Spleen (tissue), 11 donors: ENCODE measurements around the gene KIF21B. TPM values are rescaled to one million over a fixed set of nuclear protein-coding genes. Genes with fewer than 3 reads are reported as not detected.
A peak's percentile ranks its signal among the peaks of the same experiment; 100 is the strongest.

Experiments used
- DNase-seq: peaks from one replicate; pipeline ENCODE4 v3.0.0-alpha.2; 2020
- H3K27ac ChIP-seq, 8 donors: fragments of 200-600 bp; sonication (generic) in 7 of 8; 1 replicate in 4 of 8; 2 replicates in 4 of 8; pipeline versions ENCODE4 v1.5.0 to v1.8.0; 2016 to 2021; ENCODE audit warnings: inconsistent platforms in 4 of 8, mild to moderate bottlenecking in 4 of 8, moderate library complexity in 1 of 8
- H3K27me3 ChIP-seq, 7 donors: fragments of 200-600 bp; sonication (generic) in 6 of 7; replicated peaks in 1 of 7; 1 replicate in 4 of 7; 2 replicates in 3 of 7; pipeline versions ENCODE4 v1.5.0 to v1.8.0; 2016 to 2021; ENCODE audit warnings: inconsistent platforms in 3 of 7, mild to moderate bottlenecking in 1 of 7
- H3K36me3 ChIP-seq, 6 donors: fragments of 200-600 bp; sonication (generic) in 5 of 6; 1 replicate in 4 of 6; 2 replicates in 2 of 6; pipeline versions ENCODE4 v1.5.0 to v1.8.0; 2016 to 2021; ENCODE audit warnings: inconsistent platforms in 2 of 6
- H3K4me1 ChIP-seq, 6 donors: fragments of 200-600 bp; sonication (generic) in 5 of 6; 1 replicate in 3 of 6; 2 replicates in 3 of 6; pipeline versions ENCODE4 v1.5.0 to v1.8.0; 2016 to 2021; ENCODE audit warnings: inconsistent platforms in 3 of 6
- H3K4me3 ChIP-seq, 8 donors: fragments of 200-600 bp; sonication (generic) in 7 of 8; 1 replicate in 4 of 8; 2 replicates in 4 of 8; pipeline versions ENCODE4 v1.5.0 to v1.8.0; 2016 to 2021; ENCODE audit warnings: inconsistent platforms in 4 of 8, mild to moderate bottlenecking in 4 of 8, moderate library complexity in 2 of 8
- H3K9me3 ChIP-seq, 8 donors: fragments of 200-600 bp; sonication (generic) in 7 of 8; 1 replicate in 4 of 8; 2 replicates in 4 of 8; pipeline versions ENCODE4 v1.5.0 to v1.8.0; 2016 to 2021; ENCODE audit warnings: inconsistent platforms in 4 of 8
- CTCF ChIP-seq, 11 experiments: fragments of 200-600 bp in 7 of 11; fragments of 450-650 bp in 4 of 11; sonication (generic) in 4 of 11; IDR thresholded peaks in 8 of 11; conservative IDR thresholded peaks in 3 of 11; 1 replicate in 7 of 11; 2 replicates in 4 of 11; pipeline versions ENCODE4 v1.4.0 to v1.8.0; 2016 to 2021; ENCODE audit warnings: antibody characterized with exemption in 11 of 11, inconsistent platforms in 4 of 11, mild to moderate bottlenecking in 1 of 11
- POLR2A ChIP-seq, 3 donors: fragments of 450-650 bp; IDR thresholded peaks; one replicate each; pipeline ENCODE4 v1.5.1; 2017; ENCODE audit warnings: antibody characterized with exemption in 3 of 3, mild to moderate bottlenecking in 1 of 3
- POLR2AphosphoS5 ChIP-seq, 3 donors: sonication (generic); formaldehyde crosslinking; IDR thresholded peaks; one replicate each; pipeline ENCODE4 v1.5.1; 2017; ENCODE audit warnings: antibody characterized with exemption in 3 of 3
- WGBS, 5 donors: extraction: QIAGEN DNeasy Blood & Tissue Kit in 3 of 5; methylation state at CpG; one replicate each; pipeline versions ENCODE4 v1.1.5 to v1.1.7; 2013 to 2018; 5-methylcytosine and 5-hydroxymethylcytosine counted together
- intact Hi-C: fragments of 100-400 bp; cut with DNase I; formaldehyde crosslinking; loops from one replicate; pipeline ENCODE4 v1.15.0; 2023; ENCODE audit warnings: low total_unique reads
- polyA plus RNA-seq, 3 donors: library from polyadenylated mRNA; stranded (reverse); fragments of 200-250 nt; gene quantifications; one replicate each; pipeline ENCODE4 v1.2.1, GENCODE V29; 2013
- total RNA-seq, 7 donors: library from RNA; depleted of rRNA in 3 of 7; stranded (reverse); fragments of >200 nt in 3 of 7; fragmentation: NEBNext Ultra II Directional in 4 of 7; extraction: Animal tissue kit (Norgen Biotek cat#: 25700) in 4 of 7; gene quantifications; one replicate each; pipeline versions ENCODE4 v1.1.0 to v1.2.1, GENCODE V29; 2016 to 2021
- donor health status: healthy with polysubstance abuse.
- donor health status: DM: no; HTN: no; CAD: no; lungs with moderate emphysema.
- donor health status: DM: no; HTN: no; CAD: no.
- donor health status: Bipolar disorder and iron deficiency.
- donor health status: healthy.
- donor health status: DM: no; HTN: no; CAD: no.
- donor health status: DM: yes; HTN: yes; CAD: no.

Gene KIF21B
- total and polyA plus RNA-seq, 10 donors = 3.0 to 49.0 (median 28.1) TPM

- 73 to 82% (median 77%) methylated on average over 8 to 9 of the region's 9 CpGs for WGBS, 5 donors
- DNase-seq = peak; percentile 37
- TF ChIP-seq POLR2AphosphoS5 (IDR thresholded peaks at IDR 0.05) (no peak), CTCF (IDR thresholded peaks at IDR 0.05 in 8 of 11, conservative IDR thresholded peaks at IDR 0.05 in 3 of 11) (no peak), POLR2A (IDR thresholded peaks at IDR 0.05) (no peak)
- Histone ChIP-seq H3K9me3 (no peaks in the 10 kb centered on the region), H3K27ac (no peak overlapping the region), H3K27me3 (no peaks in the 10 kb centered on the region), H3K4me3 (no peak overlapping the region), H3K36me3 (no peaks in the 10 kb centered on the region), H3K4me1 (no peaks in the 10 kb centered on the region)
- intact Hi-C loops = no loop called here
Observed at GRCh38 chr1:200960236-200960947, 63.1 kb downstream of the KIF21B start.

DNA sequence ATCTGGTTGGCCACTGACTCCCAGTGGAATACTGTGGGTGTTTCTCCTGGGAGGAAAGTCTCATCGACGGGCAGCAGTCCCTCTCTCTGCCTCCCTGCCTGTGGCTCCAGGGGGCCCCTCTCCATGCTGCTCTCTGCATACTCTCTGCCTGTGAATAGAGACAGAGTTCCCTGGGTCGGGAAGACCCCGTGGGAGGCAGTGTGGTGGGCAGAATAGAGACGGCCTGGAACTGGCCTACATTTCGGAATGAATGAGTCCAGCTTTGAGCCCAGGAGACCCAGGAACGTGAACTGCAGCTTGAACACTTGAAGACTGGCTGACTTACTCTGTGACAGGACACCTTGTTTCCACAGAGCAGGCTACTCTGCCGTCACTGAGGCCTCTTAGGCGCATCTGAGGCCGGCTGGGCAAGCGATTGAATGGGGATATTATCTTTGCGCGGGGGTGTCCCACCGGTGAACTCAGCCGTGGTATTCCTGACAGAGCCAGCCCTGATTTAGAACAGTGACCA, 64.0 kb downstream of the KIF21B start:
- intact Hi-C loops = no loop called here
- 79 to 86% (median 85%) methylated on average over 13 to 15 of the region's 15 CpGs for WGBS, 5 donors
- H3K4me3 ChIP-seq = no peak overlapping the region
- H3K9me3 ChIP-seq = no peaks in the 10 kb centered on the region
- DNase-seq = peak; percentile 48
- no peaks in the 10 kb centered on the region for H3K27me3 ChIP-seq
- TF ChIP-seq POLR2AphosphoS5 (IDR thresholded peaks at IDR 0.05) (no peak), POLR2A (IDR thresholded peaks at IDR 0.05) (no peak)
- H3K4me1 ChIP-seq = no peaks in the 10 kb centered on the region
- no peak overlapping the region for H3K27ac ChIP-seq
- H3K36me3 ChIP-seq = no peaks in the 10 kb centered on the region

- no peaks in the 10 kb centered on the region for H3K9me3 ChIP-seq
- no peaks in the 10 kb centered on the region for H3K36me3 ChIP-seq
- peak; percentile 29 for DNase-seq
- H3K4me1 ChIP-seq = no peaks in the 10 kb centered on the region
- WGBS, 5 donors = 89 to 96% (median 93%) methylated on average over 10 to 11 of the region's 11 CpGs
- intact Hi-C loops = no loop called here
- no peaks in the 10 kb centered on the region for H3K27me3 ChIP-seq
- H3K4me3 ChIP-seq = no peak overlapping the region
- no peak for TF ChIP-seq POLR2A (IDR thresholded peaks at IDR 0.05)
- no peak for TF ChIP-seq POLR2AphosphoS5 (IDR thresholded peaks at IDR 0.05)
- no peak for TF ChIP-seq CTCF (IDR thresholded peaks at IDR 0.05 in 8 of 11, conservative IDR thresholded peaks at IDR 0.05 in 3 of 11)
- H3K27ac ChIP-seq = no peak overlapping the region
Observed at GRCh38 chr1:200958597-200958996, 64.9 kb downstream of the KIF21B start.

DNA sequence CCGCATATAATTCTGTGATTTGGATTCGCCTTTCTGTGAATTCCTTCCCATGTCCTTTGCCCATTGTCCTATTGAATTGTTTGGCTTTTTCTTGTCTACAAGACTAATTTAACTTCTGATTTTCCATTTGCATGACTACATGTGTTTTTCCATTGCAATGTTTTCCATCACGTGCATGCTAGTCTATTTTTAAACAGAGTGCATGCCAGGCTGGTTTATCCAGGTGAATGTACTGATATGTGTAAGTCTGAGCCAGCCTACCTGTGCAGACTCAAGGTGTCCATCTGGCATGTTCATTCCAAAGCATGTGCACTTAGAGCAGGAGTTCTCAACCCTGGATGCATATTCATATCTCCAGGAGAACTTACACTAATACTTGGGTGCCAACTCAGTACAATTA, 69.1 kb downstream of the KIF21B start:
- DNase-seq = no peak
- WGBS, 5 donors = 77 to 97% (median 87%) methylated on average over 3 of the region's 3 CpGs
- H3K9me3 ChIP-seq = no peaks in the 10 kb centered on the region
- H3K36me3 ChIP-seq = no peaks in the 10 kb centered on the region
- H3K4me3 ChIP-seq = no peak overlapping the region
- H3K4me1 ChIP-seq = no peaks in the 10 kb centered on the region
- intact Hi-C loops = no loop called here
- TF ChIP-seq CTCF (IDR thresholded peaks at IDR 0.05 in 8 of 11, conservative IDR thresholded peaks at IDR 0.05 in 3 of 11) (no peak), POLR2AphosphoS5 (IDR thresholded peaks at IDR 0.05) (no peak), POLR2A (IDR thresholded peaks at IDR 0.05) (no peak)
- H3K27me3 ChIP-seq = no peaks in the 10 kb centered on the region
- no peak overlapping the region for H3K27ac ChIP-seq
